HS-27A (cell line): ENCODE results near the gene TEX50.
"Not testable (repeated sequence)": the region's sequence is repeated elsewhere in the genome, so short reads cannot be mapped to it uniquely, and the experiment has no call there.

ENCODE experiments used
- DNase-seq: peaks from one replicate; pipeline ENCODE4 v3.0.0-alpha.2; 2012; ENCODE audit warnings: low read depth, missing footprints

TEX50 gene

DNA sequence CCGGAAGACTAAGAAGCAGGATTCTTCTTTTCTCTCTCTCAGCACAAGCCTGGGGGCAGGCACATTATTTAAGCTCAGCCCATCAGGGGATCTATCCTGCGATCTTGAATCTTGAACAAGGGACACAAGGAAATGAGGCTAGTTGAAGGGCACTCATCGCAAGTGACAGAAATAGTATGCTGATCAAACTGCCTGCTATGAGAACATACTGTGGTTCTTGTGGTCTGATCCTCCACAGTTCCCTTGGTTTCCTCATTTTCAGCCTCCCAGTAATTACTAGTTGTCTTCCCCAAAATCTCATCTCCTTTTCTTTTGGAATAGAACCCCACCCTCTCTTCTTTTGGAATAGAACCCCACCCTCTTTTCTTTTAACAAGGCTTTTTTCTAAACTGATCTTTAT, 28.0 kb downstream of the TEX50 start:
- DNase-seq: no peak

DNA sequence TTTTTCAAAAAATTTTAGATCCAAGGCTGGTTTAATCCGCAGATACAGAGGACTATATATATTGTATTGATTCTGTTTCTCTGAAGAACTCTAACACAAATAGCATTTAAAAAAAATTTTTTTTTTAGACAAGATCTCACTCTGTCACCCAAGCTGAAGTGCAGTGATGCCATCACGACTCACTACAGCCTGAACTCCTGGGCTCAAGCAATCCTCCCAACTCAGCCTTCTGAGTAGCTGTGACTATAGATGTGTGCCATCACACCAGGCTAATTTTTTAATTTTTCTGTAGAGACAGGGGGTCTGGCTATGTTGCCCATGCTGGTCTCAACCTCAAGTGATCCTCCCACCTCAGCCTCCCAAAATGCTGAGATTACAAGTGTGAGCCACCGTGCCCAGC, 31.5 kb downstream of the TEX50 start:
- no peak for DNase-seq

DNA sequence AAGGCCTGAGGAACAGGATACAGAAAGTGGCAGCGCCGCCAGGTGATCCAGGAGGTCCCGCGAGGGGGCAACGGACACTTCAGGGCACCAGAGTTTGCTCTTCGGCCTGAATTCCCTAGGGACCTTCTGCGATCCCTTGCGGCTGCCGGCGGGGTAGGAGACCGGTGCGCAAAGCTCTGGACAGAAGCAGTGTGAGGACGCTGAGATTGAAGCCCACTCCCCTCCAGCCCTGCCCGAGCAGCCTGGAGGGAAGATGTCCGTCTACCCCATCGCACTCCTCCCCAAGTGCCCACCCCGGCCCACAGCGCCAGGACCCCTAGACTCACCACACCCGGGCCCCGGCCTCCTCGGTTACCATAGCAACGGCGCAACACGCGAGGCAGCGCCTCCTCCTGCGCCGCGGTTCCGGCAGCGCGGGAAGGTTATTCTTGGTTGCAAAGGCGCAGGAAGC, 34.4 kb downstream of the TEX50 start, which contains the start of gene ANKRD45:
Gene ANKRD45 (minus strand): TSS at position 361 of the 451 bp plus-strand sequence. CDS start 10,433 bp downstream, outside the sequence.
- DNase-seq: no peak

DNA sequence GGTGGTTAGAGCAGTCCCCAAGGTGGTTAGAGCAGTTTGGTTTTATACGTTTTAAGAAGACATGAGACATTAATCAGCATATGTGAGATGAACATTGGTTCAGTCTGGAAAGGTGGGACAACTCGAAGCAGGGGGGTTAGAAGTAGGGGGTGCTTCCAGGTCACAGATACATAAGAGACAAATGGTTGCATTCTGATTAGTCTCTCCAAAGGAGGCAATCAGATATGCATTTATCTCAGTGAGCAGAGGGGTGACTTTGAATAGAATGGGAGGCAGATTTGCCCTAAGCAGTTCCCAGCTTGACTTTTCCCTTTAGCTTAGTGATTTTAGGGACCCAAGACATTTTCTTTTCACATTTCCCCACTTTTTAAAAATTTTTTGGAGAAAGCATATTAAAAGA, 39.4 kb downstream of the TEX50 start:
- DNase-seq: not testable (repeated sequence)

DNA sequence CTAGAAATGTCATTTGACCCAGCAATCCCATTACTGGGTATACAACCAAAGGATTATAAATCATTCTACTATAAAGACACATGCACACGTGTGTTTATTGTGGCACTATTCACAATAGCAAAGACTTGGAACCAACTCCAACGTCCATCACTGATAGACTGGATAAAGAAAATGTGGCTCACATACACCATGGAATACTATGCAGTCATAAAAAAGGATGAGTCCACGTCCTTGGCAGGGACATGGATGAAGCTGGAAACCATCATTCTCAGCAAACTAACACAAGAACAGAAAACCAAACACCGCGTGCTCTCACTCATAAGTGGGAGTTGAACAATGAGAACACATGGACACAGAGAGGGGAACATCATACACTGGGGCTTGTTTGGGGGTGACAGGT, 45.0 kb downstream of the TEX50 start:
- not testable (repeated sequence) for DNase-seq

DNA sequence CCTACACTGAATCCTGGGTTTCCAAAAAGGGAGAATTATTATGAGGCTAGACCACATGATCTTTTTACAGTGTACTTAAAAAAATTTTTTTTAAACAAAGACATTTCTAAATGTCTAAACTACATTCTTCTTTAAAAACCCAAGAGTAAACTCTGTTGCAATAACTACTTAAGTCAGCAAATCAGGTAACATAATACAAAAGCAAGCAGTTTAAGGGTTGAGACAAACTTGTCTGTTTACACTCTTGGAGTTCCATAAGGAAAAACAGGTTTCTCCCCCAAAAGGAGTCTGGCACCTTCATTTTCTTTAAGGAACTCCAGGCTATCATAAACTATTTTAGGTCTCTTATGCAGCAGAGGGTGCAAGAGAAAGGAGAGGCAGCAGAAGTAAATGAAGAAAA, 47.0 kb downstream of the TEX50 start:
- DNase-seq: no peak

DNA sequence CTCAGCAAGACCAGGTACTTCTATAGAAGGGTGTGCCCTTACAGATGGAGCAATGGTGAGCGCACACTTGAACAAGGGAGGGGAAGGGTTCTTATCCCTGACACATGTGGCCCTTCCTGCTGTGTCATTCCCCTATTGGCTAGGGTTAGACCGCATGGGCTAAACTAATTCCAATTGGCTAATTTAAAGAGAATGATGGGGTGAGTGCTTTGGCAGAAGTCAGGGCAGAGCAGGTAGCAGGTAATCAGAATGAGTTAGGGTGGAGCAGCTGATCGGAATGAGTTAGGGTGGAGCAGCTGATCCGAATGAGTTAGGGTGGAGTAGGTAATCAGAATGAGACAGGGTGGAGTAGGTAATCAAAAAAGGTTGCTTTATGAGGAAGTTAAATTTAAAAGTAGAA, 48.7 kb downstream of the TEX50 start:
- DNase-seq: not testable (repeated sequence)

DNA sequence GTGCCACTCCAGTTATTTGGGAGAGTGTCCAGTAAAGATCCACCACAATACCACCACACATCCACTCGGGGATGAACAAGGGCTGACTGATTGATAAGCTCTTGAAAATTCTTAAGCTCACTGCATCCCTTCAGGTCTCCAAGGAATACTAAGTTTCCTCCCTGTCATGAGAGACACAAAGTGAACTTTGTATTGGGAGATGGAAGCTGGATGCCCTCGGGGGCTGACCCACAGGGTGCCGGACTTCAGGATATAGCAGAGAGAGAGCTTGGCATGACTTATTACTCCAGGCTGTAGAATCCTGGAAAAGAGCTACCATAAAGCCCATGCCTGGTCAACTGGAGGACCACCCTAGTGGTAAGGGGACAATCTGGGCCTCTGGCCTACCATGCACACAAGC, 50.0 kb downstream of the TEX50 start:
- DNase-seq: not testable (repeated sequence)
